Measurements from ENCODE around the gene NUP133.
A peak's percentile ranks its signal among the peaks of the same experiment; 100 is the strongest.

The NUP133 gene

DNA sequence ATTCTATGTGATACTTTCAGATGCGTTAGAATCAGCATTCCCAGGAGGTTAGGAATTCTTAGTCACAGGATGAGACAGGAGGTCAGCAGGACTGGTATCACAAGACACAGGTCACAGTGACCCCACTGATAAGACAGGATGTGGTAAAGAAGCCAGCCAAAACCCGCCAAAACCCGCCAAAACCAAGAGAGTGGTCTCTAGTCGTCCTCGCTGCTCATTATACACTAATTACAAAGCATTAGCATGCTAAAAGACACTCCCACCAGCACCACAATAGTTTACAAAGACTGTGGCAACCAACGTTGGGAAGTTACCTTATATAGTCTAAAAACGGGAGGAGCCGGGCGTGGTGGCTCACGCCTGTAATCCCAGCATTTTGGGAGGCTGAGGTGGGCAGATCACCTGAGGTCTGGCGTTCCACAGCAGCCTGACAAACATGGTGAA, 60.3 kb downstream of the NUP133 start:
- H3K36me3 ChIP-seq (ENCODE audit: insufficient read depth, low read length): peaks cover 33% of the 10 kb centered on the region

DNA sequence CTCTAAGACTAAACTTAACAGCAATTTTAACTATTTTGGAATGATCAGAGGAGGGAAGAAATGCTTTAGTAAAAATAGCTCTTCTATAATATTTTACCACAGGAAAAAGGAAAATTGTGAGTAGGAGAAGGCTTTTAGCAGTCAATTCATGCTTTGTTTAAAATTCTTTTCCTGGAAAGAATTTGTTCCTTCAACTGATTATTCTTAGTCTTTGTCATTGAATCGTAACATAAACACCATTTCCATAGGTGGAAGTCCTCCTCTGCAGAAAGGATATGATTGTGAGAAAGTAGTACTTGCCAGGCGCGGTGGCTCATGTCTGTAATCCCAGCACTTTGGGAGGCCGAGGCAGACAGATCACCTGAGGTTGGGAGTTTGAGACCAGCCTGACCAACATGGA, 62.3 kb downstream of the NUP133 start:
- Histone ChIP-seq H3K4me3 (ENCODE audit: low read depth in 1 of 2, low read length in 2 of 2) (no peak overlapping the region), H3K36me3 (ENCODE audit: insufficient read depth, low read length) (peaks cover 21% of the 10 kb centered on the region), H3K4me1 (ENCODE audit: insufficient read depth, low read length) (no peaks in the 10 kb centered on the region), H3K9ac (ENCODE audit: low read length) (no peak overlapping the region), H3K27ac (ENCODE audit: low read depth, low read length) (no peak overlapping the region), H3K27me3 (ENCODE audit: control insufficient read depth in 1 of 2, insufficient read depth in 2 of 2, low read length in 2 of 2) (no peaks in the 10 kb centered on the region), H3K9me3 (ENCODE audit: low read length) (no peaks in the 10 kb centered on the region)

More for the DNA sequence above, 60.3 kb downstream of the NUP133 start:
- H3K9ac ChIP-seq (ENCODE audit: low read length): no peak overlapping the region
- no peaks in the 10 kb centered on the region for H3K27me3 ChIP-seq (ENCODE audit: control insufficient read depth in 1 of 2, insufficient read depth in 2 of 2, low read length in 2 of 2)
- no peak overlapping the region for H3K27ac ChIP-seq (ENCODE audit: low read depth, low read length)
- H3K4me1 ChIP-seq (ENCODE audit: insufficient read depth, low read length): no peaks in the 10 kb centered on the region
- H3K4me3 ChIP-seq (ENCODE audit: low read depth in 1 of 2, low read length in 2 of 2): no peak overlapping the region
- no peaks in the 10 kb centered on the region for H3K9me3 ChIP-seq (ENCODE audit: low read length)

DNA sequence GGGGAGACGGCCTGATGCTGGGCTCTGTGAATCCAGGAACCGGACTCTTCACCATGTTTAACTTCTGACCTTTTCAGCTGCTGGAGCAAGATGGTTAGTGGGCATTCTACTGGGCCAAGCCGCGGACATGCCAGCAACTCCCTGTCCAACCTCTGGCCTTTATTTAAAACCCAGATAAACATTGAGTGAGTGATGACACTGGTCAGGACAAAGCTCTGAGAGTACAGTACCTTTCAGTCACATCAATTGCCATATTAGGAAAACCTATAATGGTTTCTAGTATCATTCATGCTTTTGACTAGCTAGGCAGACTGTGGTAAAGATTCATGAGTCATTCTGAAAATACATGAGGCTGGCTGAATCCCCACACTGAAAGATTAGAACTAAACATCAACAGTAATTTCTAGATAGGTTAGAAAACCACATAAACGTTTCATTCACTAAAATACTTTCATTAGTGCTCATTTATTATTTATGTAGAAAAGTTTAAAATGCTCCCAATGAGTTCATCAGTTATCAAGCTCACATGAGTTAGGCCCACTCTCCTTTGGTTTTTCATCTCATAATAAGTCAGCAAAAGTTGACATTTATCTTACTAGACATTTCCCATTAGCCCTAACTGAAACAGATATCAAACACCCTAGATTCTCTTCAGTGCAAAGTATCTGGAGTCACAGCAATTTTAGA, 67.1 kb downstream of the NUP133 start:
- Histone ChIP-seq H3K27me3 (ENCODE audit: control insufficient read depth in 1 of 2, insufficient read depth in 2 of 2, low read length in 2 of 2) (no peaks in the 10 kb centered on the region), H3K4me1 (ENCODE audit: insufficient read depth, low read length) (no peaks in the 10 kb centered on the region), H3K4me3 (ENCODE audit: low read depth in 1 of 2, low read length in 2 of 2) (no peak overlapping the region), H3K9me3 (ENCODE audit: low read length) (no peaks in the 10 kb centered on the region), H3K9ac (ENCODE audit: low read length) (no peak overlapping the region), H3K36me3 (ENCODE audit: insufficient read depth, low read length) (peaks cover 23% of the 10 kb centered on the region), H3K27ac (ENCODE audit: low read depth, low read length) (no peak overlapping the region)

DNA sequence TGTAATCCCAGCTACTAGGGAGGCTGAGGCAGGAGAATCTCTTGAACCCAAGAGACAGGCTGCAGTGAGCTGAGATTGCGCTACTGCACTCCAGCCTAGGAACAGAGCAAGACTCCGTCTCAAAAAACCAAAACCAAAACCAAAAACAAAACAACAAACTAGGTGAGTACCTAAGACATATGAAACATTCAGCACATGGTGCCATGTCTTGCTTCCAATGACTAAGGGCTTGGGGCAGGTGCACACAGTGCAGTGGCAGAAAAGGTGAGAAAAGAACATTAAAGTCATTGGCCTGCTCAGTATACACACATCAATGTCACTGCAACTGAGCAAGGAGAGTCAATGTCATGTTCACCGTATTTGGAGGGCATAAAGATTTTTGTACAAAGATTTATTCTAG, 70.1 kb downstream of the NUP133 start:
- Histone ChIP-seq H3K27me3 (ENCODE audit: control insufficient read depth in 1 of 2, insufficient read depth in 2 of 2, low read length in 2 of 2) (peaks cover 18 to 20% of the 10 kb centered on the region in 2 donors), H3K36me3 (ENCODE audit: insufficient read depth, low read length) (peaks cover 12% of the 10 kb centered on the region), H3K4me1 (ENCODE audit: insufficient read depth, low read length) (peaks cover 4% of the 10 kb centered on the region), H3K9ac (ENCODE audit: low read length) (no peak overlapping the region), H3K4me3 (ENCODE audit: low read depth in 1 of 2, low read length in 2 of 2) (no peak overlapping the region), H3K9me3 (ENCODE audit: low read length) (no peaks in the 10 kb centered on the region), H3K27ac (ENCODE audit: low read depth, low read length) (no peak overlapping the region)

DNA sequence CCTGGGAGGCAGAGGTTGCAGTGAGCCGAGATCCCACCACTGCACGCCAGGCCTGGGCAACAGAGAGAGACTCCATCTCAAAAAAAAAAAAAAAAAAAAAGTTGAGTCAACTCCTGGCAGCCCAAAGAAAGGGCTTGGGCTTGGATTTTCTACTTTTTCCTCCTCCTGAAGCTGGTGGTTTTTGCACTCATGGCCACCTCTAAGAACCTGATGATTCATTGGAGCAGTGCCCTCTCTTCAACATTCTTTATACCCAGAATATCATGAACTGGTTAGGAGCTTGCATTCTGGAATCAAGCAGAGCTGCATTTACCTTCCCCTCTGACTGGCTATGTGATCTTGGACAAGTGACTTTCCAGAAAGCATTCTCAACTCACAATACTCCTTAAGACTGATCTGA, 70.7 kb downstream of the NUP133 start:
- Histone ChIP-seq H3K27ac (ENCODE audit: low read depth, low read length) (no peak overlapping the region), H3K36me3 (ENCODE audit: insufficient read depth, low read length) (peaks cover 12% of the 10 kb centered on the region), H3K9ac (ENCODE audit: low read length) (no peak overlapping the region), H3K4me3 (ENCODE audit: low read depth in 1 of 2, low read length in 2 of 2) (no peak overlapping the region), H3K9me3 (ENCODE audit: low read length) (no peaks in the 10 kb centered on the region), H3K27me3 (ENCODE audit: control insufficient read depth in 1 of 2, insufficient read depth in 2 of 2, low read length in 2 of 2) (peaks cover 24 to 25% of the 10 kb centered on the region in 2 donors), H3K4me1 (ENCODE audit: insufficient read depth, low read length) (peaks cover 4% of the 10 kb centered on the region)

DNA sequence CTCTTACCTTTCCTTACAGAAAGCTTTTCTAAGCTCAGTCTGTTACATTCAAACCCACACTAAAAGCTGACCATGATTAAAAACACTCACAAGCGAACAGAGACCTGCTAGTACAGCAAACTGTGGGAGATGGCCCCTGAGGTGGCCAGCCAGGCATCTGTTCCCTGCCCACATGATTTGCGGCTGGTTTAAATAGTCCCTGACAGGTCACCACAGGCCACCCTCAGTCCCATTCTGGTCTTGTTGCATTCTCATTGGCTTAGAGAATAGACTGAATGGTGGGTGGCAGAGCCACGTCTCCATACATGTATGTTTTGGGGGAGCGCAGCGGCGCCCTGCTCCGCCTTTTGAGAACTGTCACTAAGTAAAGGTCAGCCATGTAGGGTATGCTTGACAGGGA, 71.9 kb downstream of the NUP133 start:
- H3K4me1 ChIP-seq (ENCODE audit: insufficient read depth, low read length): peaks cover 9% of the 10 kb centered on the region
- no peak overlapping the region for H3K9ac ChIP-seq (ENCODE audit: low read length)
- H3K4me3 ChIP-seq (ENCODE audit: low read depth in 1 of 2, low read length in 2 of 2): no peak overlapping the region
- H3K27ac ChIP-seq (ENCODE audit: low read depth, low read length): no peak overlapping the region
- peaks cover 34 to 36% of the 10 kb centered on the region in 2 donors for H3K27me3 ChIP-seq (ENCODE audit: control insufficient read depth in 1 of 2, insufficient read depth in 2 of 2, low read length in 2 of 2)
- no peaks in the 10 kb centered on the region for H3K9me3 ChIP-seq (ENCODE audit: low read length)
- peaks cover 12% of the 10 kb centered on the region for H3K36me3 ChIP-seq (ENCODE audit: insufficient read depth, low read length)

DNA sequence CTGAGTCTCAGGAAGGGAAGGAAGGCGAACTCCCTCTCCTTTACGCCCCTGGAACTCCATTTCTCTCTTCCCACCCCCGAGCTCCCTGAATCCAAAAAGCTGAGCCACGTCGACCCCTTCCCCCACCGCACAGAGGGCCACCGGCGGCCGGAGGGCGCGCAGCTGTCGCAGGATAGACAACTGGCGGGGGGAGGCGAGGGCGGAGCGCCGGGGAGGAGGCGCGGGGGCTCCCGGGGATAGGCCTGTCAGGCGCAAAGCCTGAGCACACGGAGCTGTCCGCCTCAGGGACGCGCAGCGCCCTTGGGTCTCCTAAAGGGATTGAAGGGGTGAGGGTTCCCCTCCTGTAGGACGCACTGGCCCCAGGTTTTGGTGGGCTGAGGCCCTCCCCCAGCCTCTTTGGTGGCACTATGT, 73.5 kb downstream of the NUP133 start:
- peaks cover 48 to 51% of the 10 kb centered on the region in 2 donors for H3K27me3 ChIP-seq (ENCODE audit: control insufficient read depth in 1 of 2, insufficient read depth in 2 of 2, low read length in 2 of 2)
- no peak overlapping the region for H3K9ac ChIP-seq (ENCODE audit: low read length)
- no peak overlapping the region for H3K27ac ChIP-seq (ENCODE audit: low read depth, low read length)
- peaks cover 17% of the 10 kb centered on the region for H3K4me1 ChIP-seq (ENCODE audit: insufficient read depth, low read length)
- H3K9me3 ChIP-seq (ENCODE audit: low read length): no peaks in the 10 kb centered on the region
- no peaks in the 10 kb centered on the region for H3K36me3 ChIP-seq (ENCODE audit: insufficient read depth, low read length)
- no peak overlapping the region for H3K4me3 ChIP-seq (ENCODE audit: low read depth in 1 of 2, low read length in 2 of 2)

DNA sequence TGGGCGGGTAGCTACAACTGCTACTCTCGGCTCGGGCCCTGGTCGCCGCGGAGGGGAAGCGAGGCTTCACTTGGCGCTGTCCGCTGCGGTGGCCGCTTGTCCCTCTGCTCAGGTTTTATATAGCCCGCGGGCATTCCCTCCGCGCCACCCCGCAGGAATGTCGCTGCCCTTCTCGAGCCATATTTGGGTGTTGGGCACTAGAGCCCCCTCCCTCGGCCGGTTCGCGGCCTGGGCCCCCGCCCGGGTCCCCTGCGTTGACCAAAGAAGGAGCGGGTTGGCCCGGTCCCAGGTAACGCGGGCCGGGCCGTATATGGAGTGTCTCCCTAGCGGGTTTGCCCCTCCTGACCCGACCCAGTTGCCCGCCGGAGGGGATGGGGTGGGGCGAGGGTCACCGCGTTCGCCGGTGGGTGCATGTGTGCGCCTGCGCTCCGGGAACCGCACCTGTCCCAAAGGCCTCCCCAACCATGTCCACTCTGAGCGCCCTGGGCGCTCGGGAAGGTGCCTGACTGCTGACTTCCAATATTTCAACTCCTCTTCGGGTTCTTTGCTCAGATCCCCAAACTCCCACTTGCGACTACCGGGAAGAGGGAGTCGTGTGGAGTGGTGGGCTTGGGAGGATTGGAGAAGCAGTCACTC, 74.0 kb downstream of the NUP133 start, which contains the start of gene ACTA1:
Gene ACTA1 (minus strand): TSS at position 90 of the 636 bp plus-strand sequence. CDS start 979 bp downstream, outside the sequence.
- Histone ChIP-seq H3K4me1 (ENCODE audit: insufficient read depth, low read length) (peaks cover 17% of the 10 kb centered on the region), H3K27me3 (ENCODE audit: control insufficient read depth in 1 of 2, insufficient read depth in 2 of 2, low read length in 2 of 2) (peaks cover 48 to 56% of the 10 kb centered on the region in 2 donors), H3K4me3 (ENCODE audit: low read depth in 1 of 2, low read length in 2 of 2) (no peak within 1 kb of the TSS), H3K9me3 (ENCODE audit: low read length) (no peaks in the 10 kb centered on the region), H3K9ac (ENCODE audit: low read length) (no peak within 1 kb of the TSS), H3K36me3 (ENCODE audit: insufficient read depth, low read length) (no peaks in the 10 kb centered on the region), H3K27ac (ENCODE audit: low read depth, low read length) (no peak within 1 kb of the TSS)

DNA sequence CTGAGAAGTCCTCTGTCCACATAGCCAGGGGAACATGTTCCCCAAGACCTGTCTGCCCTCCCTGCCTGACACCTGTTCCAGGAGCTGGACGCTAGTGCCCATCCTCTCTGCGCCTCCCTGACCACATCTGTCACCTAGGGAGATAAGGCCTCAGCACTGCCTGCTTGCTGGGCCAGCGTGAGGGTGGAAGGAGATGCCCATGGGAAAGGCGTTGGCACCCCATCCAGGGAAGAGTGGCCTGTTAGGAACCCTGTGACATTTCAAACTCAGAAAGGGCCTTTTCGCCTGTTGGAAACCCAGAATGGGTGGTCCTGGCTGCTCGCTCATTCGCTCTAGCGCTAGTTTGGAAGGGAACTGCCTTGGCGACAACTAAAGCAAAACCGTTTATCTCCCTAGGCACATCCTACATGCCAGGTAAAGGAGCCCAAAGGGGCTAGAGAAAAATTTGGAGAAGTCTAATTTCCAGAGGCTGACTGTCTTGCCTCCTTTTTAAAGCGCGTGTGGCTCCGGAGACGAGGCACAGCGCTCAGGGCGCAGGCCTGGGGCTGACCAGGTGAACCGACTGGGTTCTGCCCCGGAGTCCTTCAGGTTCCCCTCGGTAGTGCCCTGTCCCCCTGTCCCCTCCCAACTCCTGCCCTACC, 74.7 kb downstream of the NUP133 start:
- Histone ChIP-seq H3K27me3 (ENCODE audit: control insufficient read depth in 1 of 2, insufficient read depth in 2 of 2, low read length in 2 of 2) (peaks cover 48 to 56% of the 10 kb centered on the region in 2 donors), H3K36me3 (ENCODE audit: insufficient read depth, low read length) (no peaks in the 10 kb centered on the region), H3K27ac (ENCODE audit: low read depth, low read length) (no peak overlapping the region), H3K4me3 (ENCODE audit: low read depth in 1 of 2, low read length in 2 of 2) (no peak overlapping the region), H3K4me1 (ENCODE audit: insufficient read depth, low read length) (peaks cover 17% of the 10 kb centered on the region), H3K9ac (ENCODE audit: low read length) (no peak overlapping the region), H3K9me3 (ENCODE audit: low read length) (no peaks in the 10 kb centered on the region)

DNA sequence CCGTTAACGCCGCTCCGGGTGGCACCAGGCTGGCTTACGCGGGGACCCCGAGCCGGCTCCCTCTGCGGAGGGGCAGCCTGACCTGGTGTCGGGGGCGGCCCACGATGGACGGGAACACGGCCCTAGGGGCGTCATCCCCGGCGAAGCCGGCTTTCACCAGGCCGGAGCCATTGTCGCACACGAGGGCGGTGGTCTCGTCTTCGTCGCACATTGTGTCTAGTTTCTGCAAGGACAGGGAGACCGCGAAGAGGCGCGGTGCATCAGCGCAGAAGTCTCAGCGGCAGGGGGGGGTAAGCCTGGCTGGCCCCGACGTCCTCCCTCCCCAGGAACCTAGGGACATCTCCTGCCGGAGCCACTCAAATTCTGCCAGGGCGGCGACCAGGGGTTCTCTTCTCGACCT, 75.2 kb downstream of the NUP133 start:
- no peaks in the 10 kb centered on the region for H3K9me3 ChIP-seq (ENCODE audit: low read length)
- H3K4me3 ChIP-seq (ENCODE audit: low read depth in 1 of 2, low read length in 2 of 2): no peak overlapping the region
- H3K27ac ChIP-seq (ENCODE audit: low read depth, low read length): no peak overlapping the region
- H3K4me1 ChIP-seq (ENCODE audit: insufficient read depth, low read length): peaks cover 17% of the 10 kb centered on the region
- no peaks in the 10 kb centered on the region for H3K36me3 ChIP-seq (ENCODE audit: insufficient read depth, low read length)
- no peak overlapping the region for H3K9ac ChIP-seq (ENCODE audit: low read length)
- peaks cover 48 to 56% of the 10 kb centered on the region in 2 donors for H3K27me3 ChIP-seq (ENCODE audit: control insufficient read depth in 1 of 2, insufficient read depth in 2 of 2, low read length in 2 of 2)

DNA sequence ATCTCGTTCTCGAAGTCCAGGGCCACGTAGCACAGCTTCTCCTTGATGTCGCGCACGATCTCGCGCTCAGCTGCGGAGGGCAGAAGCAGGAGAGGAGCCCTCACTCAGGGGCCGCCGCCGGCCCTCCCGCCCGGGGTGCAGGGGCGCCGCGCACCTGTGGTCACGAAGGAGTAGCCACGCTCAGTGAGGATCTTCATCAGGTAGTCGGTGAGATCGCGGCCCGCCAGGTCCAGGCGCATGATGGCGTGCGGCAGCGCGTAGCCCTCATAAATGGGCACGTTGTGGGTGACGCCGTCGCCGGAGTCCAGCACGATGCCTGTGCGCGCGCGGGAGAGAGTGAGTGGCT, 76.1 kb downstream of the NUP133 start:
- peak overlapping the region in 1 of 2 donors; percentile 36 for H3K4me3 ChIP-seq (ENCODE audit: low read depth in 1 of 2, low read length in 2 of 2)
- H3K4me1 ChIP-seq (ENCODE audit: insufficient read depth, low read length): peaks cover 17% of the 10 kb centered on the region
- peaks cover 48 to 63% of the 10 kb centered on the region in 2 donors for H3K27me3 ChIP-seq (ENCODE audit: control insufficient read depth in 1 of 2, insufficient read depth in 2 of 2, low read length in 2 of 2)
- no peak overlapping the region for H3K9ac ChIP-seq (ENCODE audit: low read length)
- H3K9me3 ChIP-seq (ENCODE audit: low read length): no peaks in the 10 kb centered on the region
- no peaks in the 10 kb centered on the region for H3K36me3 ChIP-seq (ENCODE audit: insufficient read depth, low read length)
- no peak overlapping the region for H3K27ac ChIP-seq (ENCODE audit: low read depth, low read length)
